ENCODE data around the gene ZNF296.

DNA sequence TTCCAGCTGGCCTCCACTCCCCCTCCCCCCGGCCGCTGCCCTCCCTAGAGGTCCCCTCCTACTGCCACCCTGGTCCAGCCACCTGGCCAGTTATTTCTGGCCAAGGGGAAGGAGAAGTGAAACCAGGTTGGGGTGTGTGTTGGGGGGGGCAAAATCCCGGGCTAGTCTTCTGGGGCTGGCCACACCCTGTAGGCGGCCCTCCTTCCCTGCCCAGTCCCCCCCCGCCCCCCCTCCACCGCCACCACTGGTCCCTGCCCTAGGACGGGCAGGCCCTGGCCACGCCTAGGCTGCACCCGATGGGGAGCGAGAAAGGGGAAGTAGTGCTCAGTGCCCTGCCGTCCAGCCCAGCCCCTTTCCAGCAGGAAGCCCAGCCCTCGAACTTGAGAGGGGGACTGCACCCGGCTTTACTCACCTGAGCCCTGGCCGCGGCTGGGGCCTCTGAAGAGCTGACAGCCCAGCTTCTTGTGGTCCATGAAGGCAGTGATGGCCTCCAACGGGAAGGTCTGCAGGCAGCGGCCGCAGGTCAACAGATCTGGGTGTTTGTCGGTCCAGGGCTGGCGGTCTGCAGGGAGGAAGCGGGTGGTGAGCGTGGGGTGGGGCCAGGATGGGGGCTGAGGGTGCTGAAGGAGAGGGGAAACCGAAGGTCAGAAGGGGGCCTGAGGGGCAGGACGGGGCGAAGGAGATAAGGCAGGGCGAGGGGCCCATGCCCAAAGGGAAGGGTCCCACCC is 813 bp downstream of the ZNF296 start:
- TF ChIP-seq POLR2A (IDR thresholded peaks at IDR 0.05; ENCODE audit: low read length) = no peak
- TF ChIP-seq GATA1 (IDR thresholded peaks at IDR 0.05; ENCODE audit: low read depth, low read length) = no peak

All from erythroblast (primary cell).